EH (cell line): ENCODE data around the gene HTR2C.
A peak's percentile ranks its signal among the peaks of the same experiment; 100 is the strongest.
"Not testable (repeated sequence)": the region's sequence is repeated elsewhere in the genome, so short reads cannot be mapped to it uniquely, and the experiment has no call there.

Experiments
- DNase-seq: peaks from one replicate; pipeline ENCODE4 v3.0.0-alpha.2; 2015; ENCODE audit warnings: low read depth

Gene HTR2C

DNA sequence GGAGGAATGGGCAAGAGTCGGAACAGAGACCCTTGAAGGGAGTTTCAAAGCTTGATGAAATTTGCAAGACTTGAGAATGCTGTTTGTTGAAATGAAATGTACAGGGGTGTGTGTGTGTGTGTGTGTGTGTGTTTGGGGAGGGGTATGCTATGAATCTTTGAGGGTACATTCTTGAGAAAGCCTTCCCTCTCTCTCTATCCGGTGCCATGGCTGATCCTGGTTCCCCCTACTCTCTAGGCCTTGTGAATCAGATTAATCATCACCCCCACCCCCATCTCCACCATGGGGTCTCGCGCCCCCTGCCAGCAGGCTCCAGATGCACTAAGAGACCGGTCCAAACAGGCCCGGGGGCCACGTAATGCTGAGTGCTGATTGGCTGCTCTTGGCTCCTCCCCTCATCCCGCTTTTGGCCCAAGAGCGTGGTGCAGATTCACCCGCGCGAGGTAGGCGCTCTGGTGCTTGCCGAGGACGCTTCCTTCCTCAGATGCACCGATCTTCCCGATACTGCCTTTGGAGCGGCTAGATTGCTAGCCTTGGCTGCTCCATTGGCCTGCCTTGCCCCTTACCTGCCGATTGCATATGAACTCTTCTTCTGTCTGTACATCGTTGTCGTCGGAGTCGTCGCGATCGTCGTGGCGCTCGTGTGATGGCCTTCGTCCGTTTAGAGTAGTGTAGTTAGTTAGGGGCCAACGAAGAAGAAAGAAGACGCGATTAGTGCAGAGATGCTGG, at the start of gene HTR2C:
Gene HTR2C (plus strand): TSS at position 441 of the 729 bp plus-strand sequence. CDS start 142,851 bp downstream, outside the sequence.
- DNase-seq = no peak

DNA sequence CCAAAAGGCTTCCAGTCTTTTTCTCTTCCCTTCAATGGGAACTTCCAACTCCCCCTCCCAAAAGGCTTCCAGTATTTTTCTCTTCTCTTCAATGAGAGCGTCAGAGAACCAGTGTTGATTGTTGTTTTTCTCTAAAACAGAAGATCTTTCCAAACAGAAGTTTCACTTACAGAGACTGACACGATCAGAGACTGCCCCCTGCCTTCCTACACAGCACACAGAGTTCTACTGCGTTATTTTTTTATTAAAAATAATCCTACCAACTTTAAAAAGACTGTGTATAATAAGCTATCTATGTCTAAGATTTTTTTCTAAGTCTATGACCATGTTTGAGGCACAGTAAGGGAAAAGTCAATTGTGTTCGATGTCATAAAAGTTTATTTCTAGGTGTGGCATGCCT, 3.5 kb upstream of the HTR2C start:
- no peak for DNase-seq

DNA sequence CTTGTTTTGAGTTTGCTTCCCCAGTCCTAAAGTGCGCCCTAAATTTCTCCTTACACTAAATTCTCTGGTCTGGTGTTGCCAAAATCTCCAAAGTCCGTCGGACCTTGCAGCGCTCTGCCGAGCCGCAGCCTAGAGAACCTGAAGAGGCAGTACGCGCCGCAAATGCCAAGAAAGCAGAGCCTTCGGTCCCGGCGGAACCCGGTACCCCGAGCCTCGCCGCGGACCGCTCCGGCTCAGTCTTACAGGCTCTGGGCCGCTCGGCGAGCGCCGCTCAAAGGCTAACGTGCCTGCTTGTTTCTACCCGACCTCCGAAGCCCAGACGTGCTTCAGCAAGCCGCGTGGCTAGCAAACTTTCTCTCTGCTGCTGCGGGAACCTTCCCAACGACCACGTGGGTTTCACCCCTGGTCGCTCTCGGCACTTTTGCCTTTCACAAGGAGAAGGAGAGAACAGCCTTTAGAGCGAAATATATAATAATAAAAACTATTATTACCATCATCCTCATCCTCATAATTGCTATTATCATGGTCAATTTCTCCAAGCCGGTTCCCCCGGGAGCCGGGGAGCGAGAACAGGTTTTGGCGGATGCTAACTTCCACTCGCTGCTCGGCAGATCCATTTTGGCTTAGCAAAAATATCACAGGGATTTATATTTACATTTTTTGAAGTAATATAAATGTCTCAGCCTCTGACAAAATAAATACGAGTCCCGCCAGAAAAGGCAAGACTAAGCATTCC, 2.2 kb upstream of the HTR2C start:
- no peak for DNase-seq

DNA sequence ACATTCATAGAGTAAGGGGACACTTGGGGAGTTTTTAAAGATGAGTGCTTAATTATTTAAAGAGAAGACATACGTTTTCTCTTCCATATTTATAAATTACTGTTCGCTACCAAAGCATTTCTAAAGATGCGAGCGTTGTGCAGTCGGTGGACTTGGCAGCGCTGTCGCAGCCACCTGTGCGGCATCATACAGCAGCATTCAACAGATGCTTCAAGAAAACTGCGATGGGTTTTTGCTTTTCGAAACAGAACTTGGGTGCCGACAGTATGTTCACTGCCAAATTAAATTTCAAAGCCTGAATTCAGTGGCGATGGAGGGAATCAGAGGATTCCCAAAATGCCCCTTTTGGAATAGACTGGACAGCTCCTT, 1.6 kb upstream of the HTR2C start:
- no peak for DNase-seq

DNA sequence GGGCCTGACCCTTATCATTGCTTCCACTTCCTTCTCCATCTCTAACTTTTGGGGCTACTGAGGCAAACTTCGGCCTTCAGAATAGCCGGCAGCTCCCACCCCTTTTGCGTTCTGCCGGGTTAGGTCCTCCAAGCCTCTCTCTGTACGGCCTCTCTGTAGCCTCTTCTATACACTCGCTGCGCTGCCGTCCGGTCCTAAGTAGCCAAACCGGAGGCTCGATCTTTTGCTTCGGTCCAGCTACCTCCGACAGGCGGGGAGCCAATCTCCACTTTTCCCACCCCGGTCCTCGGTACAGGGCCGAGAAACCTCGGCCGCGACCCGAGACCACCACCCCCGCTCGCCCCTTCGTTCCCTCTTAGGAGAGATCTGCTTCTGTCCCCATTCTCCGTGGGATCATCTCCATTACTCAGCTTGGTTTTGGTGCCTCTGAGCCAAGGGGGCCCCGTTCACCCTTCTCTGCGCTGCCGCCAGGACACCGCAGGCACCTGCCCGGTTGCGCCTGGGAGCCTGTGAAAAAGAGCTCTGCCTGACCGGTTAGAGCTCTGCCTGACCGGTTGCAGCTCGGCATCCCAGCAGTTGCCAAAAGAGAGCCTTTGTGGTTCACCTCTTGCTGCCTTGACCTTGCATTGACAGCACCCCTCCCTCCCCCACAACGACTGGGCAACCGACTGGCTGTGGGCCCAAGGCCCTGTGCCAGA, 1.0 kb upstream of the HTR2C start:
- no peak for DNase-seq

DNA sequence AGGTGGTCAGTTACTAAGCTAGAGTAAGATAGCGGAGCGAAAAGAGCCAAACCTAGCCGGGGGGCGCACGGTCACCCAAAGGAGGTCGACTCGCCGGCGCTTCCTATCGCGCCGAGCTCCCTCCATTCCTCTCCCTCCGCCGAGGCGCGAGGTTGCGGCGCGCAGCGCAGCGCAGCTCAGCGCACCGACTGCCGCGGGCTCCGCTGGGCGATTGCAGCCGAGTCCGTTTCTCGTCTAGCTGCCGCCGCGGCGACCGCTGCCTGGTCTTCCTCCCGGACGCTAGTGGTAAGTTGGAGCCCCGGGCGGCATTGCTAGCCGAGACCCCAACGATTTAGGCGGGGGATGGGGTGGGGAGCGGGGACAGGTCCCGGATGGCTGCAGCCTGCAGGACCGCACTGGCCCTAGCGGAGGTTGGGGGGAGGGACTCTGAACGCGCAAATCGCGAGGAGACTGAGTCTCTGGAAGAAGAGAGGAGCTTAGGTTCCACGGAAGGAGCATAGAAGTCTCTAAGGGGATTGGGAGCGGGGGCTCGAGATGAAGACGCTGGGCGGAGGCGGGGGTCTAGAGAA, 573 bp downstream of the HTR2C start:
- DNase-seq = no peak

DNA sequence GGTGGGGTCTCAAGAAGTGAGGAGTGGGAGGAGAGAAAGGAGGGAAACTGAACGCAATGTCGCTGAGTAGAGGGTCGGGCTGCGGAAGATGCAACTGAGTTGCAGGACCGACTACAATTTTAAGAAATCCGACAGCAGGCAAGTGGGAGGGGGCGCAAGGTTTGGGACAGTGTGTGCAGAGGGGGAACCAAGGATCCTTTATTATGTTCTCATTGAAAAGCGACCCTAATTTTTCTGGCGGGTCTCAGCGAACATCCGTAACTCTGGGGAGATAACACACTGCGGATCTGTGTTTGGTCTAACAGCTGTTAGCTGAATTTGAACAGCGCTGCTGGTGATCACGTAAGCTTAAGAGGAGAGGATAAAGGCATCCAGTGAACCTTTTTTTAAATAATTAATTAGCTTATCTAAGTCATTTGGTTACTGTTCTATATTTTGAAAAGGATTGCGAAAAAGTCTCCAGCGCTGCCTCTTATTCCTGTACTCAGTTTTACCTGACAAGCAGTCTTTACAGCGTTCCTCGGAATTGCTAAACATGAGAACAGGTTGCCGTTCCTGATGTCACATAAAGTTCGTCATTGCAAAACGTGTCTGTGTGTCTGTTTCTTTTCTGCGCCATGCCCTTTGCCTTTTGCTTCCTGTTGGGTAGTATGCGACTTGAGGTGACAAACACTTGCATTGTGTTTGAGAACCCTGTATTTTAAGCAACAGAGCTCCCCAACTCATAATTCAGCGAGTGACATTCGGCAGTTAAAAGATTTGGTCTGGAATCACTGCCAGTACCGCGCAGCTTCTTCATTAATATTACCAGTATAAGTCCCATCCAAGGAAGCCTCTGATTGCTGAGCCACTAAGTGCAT, 1.3 kb downstream of the HTR2C start:
- no peak for DNase-seq

DNA sequence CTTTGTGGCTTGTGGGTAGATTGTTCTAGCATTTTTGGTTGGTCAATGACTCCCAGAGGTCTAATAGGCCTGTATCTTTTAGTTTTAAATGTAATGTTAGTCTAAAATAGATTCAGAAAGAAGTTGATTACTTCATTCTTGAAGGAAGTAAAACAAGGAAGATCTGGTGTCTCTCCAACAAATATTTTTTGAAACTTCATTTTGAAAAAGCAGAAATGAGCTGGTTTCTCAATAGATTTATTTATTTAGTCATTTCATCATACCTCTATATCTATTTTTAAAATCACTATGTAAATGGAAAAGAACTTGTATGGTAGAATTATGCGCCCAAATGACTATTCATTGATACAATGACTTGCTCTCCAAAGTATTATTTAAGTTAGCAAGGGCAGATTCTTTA, 7.2 kb downstream of the HTR2C start:
- DNase-seq = no peak

DNA sequence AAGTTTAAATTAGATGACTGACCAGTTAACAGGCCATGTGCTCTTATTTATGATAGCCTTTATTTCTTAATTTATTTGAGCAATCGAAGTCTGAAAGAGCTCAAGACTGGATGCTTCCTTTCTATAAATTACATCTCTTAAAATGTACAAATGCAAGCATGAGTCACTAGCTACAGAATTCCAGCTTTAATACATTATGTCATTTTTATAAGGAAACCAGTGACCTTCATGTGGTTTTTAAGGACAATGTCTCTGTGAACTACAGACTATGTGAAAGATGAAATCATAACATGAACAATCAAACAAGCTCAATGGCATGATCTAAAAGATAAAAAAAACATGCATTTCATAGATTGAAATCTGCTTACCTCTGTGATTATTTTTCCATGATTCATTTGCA, 15.4 kb downstream of the HTR2C start:
- DNase-seq = no peak

DNA sequence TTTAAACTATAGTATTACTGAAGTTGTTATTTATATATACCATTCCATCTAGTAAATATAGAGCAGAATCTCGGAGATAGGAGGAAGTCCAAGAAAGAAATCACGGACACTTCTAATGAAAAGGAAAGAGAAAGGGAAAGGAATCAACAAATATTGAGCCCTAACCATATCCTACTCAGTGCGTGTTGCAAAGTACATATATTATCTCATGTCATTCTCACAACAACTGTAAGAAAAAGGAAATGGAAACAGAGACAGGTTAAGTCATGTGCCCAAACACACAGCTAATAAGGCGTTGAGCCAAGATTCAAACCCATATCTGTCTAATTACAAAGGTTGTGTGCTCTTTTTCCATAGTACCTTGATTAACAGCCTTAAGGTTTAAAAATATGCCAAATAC, 16.0 kb downstream of the HTR2C start:
- DNase-seq = no peak

DNA sequence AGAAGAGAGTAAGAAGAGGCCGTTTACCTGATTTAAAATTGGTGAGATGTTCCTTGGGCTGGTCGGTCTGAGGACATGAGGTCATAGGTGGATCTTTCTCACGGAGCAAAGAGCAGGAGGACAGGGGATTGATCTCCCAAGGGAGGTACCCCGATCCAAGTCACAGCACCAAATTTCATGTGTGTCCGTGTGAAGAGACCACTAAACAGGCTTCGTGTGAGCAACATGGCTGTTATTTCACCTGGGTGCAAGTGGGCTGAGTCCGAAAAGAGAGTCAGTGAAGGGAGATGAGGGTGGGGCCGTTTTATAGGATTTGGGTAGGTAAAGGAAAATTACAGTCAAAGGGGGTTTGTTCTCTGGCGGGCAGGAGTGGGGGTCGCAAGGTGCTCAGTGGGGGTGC, 22.7 kb downstream of the HTR2C start:
- not testable (repeated sequence) for DNase-seq

DNA sequence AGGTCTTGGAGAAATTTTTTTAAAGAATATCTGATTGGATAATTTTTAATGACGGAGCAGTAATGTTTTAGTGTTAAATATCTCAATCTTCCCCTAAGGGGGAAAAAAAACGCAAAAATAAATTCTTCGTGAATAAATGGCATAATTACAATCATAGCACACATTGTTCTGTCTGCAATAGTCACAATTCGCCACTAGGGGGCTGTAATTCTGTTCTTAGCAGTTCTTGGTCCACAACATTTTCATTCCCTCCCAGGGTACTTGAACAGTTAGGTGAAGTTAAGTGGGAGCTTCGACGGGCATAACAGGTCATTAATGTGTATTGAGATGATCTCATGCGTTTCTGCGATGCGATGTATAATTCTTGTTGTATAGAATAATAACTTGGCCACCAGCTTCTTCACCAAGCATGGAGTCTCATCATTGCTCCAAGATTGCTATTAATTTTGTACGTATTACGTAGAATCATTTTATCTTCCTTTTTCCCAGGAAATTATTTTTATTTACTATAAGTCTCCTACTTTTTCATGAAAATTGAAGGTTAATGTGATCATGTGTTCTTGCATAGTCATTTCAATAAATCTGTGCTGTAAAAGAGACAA, 27.2 kb downstream of the HTR2C start:
- DNase-seq = peak; percentile 39

DNA sequence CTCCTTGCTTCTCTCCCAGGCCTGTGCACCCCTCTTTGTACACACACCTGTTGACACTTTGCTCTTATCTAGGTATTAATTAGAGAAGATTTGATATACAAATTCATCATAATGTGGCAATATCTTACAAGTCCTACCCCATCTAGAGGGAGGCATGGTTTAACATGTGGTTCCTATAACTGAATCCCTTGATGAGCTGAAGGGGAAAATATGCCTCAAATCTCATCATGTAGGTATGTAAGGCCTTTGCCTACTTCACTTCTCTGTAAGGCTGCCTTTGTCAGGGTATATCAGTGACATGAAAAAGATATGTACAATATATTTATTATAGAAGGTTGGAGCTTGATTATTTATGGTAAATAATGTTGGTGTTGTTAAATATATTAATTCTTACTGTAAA, 31.9 kb downstream of the HTR2C start:
- no peak for DNase-seq

DNA sequence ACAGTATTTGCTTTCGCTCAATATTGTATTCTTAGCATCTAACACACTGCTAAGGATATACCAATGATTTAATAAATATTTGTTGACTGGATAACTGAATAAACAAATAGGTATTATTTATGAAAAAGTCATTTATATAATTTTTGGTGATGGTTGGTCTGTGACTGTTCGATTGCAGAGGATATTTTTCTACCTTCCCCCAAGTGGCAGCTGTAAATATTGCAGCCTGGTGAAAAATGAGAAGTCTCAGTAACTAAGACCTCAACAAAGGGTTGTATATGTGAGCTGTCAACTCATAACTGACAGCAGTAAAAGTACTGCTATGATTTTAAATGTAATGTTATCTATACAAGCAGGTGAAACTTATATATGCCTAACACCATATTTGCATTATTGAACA, 36.0 kb downstream of the HTR2C start:
- peak; percentile 0 for DNase-seq

DNA sequence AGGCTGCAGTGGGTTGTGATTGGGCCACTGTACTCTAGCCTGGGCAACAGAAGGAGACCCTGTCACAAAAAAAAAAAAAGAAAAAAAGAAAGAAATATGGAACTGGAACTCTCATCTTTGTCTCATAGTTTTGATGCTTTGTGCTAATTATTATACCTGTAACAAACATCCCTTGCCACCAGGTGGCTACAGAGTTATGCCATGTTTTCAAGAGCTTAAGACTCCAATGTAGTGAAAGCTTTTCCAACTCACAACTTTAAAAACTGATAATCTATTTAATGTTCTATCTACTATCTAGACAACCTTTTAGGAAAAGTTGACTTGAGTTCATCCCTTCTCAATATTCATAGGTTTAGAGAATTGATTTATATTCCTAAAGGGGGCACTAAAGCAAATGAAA, 42.4 kb downstream of the HTR2C start:
- peak; percentile 3 for DNase-seq

DNA sequence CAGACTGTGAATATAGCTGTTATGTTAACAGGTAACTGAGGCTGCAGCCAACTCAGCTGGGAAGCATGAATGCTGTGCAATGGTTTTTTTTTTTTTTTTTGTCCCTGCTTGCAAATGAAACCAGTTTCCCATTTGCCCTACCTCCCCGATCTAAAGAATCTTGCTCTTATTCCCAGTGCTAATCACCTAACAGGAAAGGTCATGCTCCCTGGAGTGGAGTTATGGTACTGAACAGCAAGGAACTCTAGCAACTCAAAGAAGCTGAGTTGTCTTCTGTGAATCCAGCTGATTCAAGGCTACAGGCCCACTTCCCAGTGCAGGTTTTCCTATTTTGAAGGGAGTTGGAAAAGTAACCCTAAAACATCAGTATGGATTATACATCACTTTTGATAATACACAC, 52.1 kb downstream of the HTR2C start:
- no peak for DNase-seq

DNA sequence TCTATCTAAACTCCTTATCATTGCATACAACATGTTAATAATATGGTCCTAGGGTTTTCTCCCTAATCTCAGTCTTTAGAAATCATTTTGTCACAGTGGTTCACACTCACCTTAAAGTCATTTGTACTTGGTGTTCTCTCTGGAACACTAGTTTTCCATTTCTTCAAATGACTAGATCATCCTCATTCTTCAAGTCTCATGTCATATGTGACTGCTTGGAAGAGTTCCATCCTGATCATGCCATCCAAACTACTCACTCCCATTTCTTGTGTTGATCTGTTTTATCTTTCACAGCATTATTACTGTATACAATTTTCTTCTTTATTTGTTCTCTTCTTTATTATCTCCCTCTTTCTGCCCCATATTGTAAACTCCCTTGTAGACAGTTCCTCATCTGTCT, 66.5 kb downstream of the HTR2C start:
- no peak for DNase-seq

DNA sequence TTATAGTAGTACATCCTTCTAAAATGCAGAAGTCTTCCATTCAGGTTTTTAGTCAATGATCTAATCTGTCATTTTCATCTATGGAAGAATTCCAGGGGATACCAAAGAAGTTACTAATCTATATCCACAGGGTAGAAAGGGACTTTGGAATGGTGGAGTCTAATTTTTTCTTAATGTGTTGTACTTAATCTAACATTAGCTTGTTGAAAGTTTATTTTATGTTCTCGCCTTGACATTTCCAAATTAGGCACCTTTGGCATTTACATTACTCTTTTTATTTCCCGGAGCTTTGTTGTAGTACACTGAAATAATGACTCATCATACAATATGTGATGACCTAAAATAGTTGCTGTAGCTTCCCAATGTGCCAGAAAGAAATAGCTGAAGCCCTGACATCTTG, 91.5 kb downstream of the HTR2C start:
- peak; percentile 40 for DNase-seq

DNA sequence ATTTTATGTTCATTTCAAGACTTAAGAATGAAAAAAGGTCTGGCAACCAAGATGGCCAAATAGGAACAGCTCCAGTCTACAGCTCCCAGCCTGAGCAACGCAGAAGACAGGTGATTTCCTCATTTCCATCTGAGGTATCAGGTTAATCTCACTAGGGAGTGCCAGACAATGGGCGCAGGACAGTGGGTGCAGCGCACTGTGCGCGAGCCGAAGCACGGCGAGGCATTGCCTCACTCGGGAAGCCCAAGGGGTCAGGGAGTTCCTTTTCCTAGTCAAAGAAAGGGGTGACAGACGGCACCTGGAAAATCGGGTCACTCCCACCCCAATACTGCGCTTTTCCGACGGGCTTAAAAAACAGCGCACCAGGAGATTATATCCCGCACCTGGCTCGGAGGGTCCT, 116.6 kb downstream of the HTR2C start:
- not testable (repeated sequence) for DNase-seq

DNA sequence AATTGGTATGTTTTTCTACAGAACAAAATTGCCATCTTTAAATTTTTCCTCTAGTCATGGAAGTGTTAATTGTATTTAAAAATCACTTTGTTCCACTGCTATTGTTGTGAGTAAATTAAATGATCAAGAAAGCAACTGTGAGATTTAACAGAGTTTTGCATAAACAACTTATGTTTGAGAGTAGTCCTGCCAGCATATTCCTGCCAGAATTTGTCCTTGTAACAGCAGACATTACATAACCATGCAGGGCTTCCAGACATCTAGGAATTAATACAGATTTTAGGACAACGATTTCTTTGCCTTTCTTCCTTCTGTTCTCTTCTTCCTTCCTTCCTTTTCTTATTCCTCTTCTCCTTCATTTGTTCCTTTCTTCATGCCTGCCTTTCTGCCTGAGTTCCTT, 125.5 kb downstream of the HTR2C start:
- no peak for DNase-seq

DNA sequence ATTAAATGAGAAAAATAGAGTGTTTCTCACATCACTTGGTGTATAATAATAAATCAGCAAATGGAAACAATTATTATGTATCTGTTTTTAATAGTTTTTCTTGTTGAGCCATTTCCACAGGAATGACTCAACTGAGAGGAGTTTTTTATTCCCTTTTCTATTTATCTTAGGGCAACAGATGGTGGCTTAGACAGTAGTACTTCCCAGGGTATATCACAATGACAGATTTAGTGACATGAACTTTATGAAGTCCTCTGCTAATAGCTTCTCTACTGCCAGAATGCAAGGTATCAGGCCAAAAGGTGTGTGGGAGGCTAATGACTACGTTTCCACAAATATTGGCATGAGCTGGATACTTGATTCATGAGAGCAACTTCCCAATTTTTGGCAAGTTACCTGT, 126.7 kb downstream of the HTR2C start:
- no peak for DNase-seq

DNA sequence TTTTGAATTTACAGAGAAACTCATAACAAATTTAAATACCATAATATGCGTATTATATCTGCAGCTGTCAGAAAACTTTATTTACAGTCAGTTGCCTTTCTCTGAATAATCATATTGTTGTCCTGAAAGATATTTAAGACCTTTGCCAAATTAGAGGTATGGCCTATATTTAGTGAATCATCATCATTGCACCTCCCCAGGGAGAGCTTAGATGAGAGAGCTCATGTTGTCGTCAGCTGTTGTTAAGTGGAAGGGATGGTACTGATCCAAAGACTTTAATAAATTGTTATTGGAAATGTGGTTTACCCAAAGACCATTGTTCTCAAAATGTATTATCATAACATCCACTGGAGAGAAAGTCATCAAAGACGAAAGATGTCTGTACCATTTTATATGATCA, 128.6 kb downstream of the HTR2C start:
- no peak for DNase-seq
